ENCODE data around the gene GBP5.
"Not testable (repeated sequence)": the region's sequence is repeated elsewhere in the genome, so short reads cannot be mapped to it uniquely, and the experiment has no call there.

The GBP5 gene

DNA sequence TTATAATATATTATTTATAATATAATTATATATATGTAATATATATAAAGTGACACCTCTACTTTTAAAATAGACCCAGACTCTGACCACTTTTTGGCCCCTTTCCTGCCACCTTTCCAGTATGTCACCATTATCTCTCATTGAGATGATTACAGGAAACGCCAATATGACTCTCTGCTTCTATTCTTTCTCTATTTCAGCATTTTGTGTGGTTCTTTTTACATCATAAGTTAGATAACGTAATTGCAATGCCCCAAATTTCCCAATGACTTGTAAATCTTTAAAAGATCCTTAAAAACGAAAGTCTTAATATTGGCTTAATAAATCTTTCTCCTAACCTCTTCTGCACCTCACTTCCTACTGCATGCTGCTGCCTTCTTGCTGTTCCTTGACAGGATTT, 8.1 kb upstream of the GBP5 start:
- no peak for DNase-seq (ENCODE audit: low read depth in 2 of 2)

DNA sequence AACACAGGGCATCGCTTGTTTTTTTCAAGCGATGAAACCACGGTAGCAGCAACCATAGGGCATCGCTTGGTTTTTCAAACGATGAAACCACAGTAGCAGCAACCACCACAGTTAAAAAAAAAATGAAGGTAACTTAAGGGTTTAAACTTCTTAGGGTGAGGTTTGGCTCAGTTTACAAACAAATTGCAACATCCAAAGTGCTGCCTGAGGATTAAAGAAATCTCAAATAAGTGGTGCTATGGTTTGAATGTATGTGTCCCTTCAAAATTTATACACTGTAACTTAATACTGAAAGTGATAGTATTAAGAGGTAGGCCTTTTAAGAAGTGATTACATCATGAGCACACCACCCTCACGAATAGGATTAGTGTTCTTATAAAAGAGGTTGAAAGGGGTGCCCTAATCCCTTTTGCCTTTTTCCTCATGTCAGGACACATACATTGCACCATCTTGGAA, 6.4 kb upstream of the GBP5 start:
- no peak for DNase-seq (ENCODE audit: low read depth in 2 of 2)

DNA sequence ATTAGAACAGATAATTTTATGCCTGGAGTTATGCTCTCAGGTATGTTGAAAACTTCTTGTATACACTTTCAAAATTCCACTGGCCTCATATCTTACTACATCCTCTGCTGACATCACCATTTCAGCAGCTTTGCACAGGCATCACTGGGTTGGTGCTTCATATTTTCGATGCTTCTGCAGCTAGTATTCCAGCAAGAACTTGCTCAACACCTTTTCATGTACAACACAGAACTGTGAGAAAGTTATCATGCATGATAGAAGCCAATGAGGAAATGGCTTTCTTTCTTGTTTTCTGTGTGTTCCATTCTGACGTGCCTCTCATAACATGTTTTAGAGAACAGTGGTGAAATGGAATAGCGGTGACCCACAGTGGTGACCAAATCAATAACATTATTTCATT, 5.1 kb upstream of the GBP5 start:
- DNase-seq (ENCODE audit: low read depth in 2 of 2) = no peak

DNA sequence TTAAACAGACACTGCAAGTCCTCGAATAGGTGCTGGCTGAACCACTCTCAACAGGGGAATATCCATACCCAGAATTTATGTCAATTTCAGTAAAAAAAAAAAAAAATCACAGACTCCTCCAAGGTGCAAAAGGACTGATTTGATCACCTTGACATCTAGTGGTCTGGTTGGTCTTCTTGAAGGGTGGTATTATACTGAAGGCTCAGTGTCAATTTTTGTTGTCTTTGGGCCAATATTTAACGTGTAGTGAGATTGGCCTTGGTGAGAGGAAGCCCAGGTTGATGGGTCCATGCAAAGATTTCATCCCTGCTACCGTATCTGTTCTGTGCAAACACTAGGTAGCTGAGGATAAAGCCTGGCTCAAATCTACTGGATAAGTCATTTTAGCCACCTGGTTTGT, 4.0 kb upstream of the GBP5 start:
- no peak for DNase-seq (ENCODE audit: low read depth in 2 of 2)

DNA sequence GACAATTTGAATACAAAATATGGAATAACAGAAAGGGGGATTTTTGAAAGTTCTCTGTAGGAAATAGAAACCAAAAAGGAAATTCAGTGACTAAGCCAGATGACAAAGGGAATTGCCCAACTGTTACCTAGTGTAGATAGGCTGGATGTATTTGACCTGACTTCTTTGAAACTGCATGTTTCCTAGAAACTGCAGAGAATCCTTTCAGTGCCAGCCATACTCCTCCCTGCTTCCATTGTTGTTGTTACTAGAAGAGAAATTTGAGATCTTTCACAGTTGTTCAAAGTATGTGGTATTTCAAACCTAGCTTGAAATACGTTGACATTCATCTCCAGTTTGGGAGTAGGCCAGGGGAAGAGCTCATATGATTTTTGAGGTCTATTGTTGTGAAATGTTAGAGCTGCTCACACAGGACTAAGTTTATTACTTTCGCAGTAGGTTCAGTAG, 1.8 kb upstream of the GBP5 start:
- no peak for DNase-seq (ENCODE audit: low read depth in 2 of 2)

DNA sequence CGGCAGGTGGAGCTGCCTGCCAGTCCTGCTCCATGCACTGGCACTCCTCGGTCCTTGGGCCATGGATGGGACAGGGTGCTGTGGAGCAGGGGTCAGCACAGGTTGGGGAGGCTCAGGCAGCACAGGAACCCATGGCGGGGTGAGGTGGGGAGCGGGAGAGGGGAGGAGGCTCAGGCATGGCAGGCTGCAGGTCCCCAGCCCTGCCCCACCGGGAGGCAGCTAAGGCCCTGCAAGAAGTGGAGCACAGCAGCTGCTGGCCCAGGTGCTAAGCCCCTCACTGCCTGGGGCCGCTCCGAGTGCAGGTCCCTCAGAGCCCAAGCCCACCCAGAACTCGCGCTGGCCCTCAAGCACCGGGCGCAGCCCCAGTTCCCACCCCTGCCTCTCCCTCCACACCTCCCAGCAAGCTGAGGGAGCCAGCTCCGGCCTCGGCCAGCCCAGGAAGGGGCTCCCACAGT, 691 bp upstream of the GBP5 start:
- no peak for DNase-seq (ENCODE audit: low read depth in 2 of 2)

DNA sequence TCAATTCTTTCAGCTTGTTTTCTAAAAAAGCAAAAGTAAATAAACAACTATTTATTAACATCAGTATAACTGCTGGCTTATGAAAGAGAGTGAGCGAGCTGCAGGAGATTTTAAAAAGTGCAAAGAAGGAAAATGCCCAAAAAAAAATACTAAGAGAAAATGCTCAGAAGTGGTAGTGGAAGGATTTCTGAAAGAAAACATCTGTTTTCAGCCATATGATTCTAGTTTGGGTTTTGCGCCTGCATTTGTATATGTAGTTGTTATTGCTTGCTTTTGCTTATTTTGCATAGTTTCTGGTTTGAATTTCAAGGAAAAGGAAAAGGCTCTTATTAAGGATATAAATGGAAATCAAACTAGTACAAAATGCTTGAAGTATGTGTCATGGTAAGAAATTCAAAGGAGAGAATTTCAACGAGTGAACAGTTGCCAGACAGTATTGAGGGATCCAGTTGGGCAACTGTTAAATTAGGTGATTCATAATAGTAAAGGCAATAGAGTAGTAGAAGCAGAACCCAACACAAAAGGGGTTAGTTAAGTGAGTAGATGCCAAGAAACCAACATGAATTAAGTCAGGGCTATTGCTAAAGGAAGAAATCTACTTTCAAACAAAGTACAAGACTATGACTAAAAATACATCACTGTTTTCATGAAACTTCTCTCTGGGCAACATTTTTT, 1.2 kb downstream of the GBP5 start:
- no peak for DNase-seq (ENCODE audit: low read depth in 2 of 2)

DNA sequence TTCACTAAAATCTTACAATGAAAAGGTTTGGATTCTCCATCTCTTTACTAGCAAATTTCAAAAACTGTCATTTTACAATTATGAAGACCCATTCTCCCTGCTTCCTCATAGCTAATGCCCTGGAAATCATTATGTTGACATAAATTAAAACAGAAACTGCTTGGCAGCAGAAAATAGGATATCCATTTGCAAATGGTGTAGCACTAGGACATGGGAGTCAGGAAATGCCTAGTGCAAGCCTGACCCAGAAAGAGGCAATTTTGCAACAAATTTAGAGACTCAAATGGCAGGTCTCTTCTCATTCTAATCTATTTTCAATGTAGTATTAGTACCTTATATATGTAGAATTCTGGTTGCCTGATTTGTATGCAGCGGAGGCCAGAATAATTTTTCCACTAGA, 2.2 kb downstream of the GBP5 start:
- no peak for DNase-seq (ENCODE audit: low read depth in 2 of 2)

DNA sequence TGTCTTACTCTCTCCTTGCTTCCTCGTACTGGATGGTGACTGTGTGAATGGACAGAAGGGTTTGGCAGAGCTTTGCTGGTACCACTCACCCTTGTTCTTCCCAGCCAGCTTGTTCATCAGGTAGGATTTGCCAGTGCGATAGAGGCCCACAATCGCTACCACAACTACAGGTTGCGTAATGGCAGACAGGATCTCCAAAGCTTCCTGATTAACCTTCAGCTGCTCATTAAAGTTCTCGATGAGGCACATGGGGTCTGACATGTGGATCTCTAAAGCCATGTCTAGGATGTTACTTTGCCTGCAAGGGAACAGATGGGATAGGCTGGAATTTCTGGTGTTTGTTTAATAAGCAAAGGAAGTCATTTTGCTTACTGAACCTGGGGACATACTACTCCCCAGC, 3.4 kb downstream of the GBP5 start:
- DNase-seq (ENCODE audit: low read depth in 2 of 2) = no peak

DNA sequence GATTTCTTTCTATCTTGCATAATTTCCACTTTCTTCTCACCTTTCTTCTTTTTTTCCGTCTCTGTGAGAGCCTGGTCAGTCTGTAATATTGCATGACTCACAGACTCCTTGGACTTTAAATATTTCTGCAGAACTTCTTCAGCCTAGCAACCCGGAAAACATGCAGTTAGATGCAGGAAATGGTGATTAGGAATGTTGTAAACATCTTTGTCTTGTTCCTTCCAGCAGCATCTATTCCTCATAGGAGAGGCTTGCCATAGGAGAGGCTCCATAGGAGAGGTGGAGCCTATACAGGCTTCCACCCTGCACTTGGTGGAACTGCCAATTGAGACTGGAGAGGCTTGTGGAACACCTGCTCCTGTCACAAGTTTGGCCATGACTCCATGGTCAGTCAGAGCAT, 10.0 kb downstream of the GBP5 start:
- DNase-seq (ENCODE audit: low read depth in 2 of 2) = no peak

DNA sequence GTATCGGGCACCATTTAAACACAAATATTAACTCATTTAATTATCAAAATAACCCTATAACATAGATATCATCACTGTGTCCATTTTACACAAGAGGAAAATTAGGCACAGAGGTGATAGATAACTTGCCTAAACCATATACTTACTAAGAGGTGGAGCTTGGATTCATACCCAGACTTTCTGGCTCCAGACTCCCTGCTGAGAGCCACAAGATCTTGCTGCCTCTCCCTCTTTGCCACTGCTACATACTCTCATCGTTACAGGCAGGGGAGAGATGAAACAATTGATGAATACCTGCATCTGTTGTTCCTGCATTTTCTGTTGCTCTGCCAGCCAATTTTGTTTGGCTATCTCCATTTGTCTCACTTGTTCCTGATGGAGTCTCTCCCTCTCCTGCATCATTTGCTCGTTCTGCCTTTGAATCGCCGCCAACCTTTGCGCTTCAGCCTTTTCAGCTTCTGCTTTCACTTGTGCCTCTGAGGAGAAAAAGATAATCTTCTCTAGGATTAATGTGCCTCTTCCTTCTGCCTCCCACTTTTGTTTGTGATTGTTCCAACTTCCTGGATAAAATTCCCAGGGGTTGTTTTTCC, 10.6 kb downstream of the GBP5 start:
- no peak for DNase-seq (ENCODE audit: low read depth in 2 of 2)

DNA sequence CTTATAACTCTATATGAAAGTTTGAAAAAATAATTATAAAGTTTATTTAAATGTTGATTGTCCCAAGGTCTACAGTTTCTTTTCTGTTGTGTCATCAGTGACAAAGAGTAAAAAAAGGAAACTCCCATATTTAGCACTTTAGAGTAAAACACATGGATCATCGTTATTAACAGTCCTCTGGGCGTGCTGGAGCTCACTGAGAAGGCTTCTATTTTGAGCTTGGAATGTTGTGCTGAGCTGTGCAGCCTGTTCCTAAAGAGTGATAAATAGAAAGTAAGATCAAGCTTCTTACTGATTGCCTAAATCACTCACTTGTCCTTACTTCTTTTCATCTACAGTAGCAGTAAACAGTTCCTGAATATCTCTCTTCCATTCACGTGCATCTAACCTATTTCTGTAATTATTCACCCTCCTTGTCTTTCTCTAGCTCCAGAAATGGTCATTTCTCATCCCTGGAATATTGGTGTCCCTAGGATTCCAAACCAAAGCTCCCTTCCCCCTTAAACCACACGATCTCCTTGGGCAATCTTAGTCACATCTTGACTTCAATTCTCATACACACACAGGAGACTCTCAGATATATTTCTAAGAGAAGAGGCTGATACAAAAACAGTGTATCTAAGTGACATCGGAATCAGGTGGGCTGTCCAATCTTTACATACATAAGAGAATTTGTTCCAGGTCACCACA, 11.9 kb downstream of the GBP5 start:
- no peak for DNase-seq (ENCODE audit: low read depth in 2 of 2)

DNA sequence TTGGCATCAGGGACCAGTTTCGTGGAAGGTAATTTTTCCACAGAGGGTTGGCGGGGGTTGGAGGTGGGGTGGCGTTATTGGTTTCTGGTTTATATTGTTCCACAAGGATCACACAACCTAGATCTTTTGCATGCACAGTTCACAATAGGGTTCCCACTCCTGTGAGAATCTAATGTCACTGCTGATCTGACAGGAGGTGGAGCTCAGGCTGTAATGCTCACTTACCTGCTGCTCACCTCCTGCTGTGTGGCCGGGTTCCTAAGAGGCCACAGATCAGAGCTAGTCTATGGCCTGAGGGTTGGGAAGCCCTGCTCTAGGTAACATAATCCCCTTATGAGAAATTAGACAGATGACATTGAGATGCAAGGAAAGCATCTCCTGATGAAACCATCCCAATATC, 12.6 kb downstream of the GBP5 start:
- no peak for DNase-seq (ENCODE audit: low read depth in 2 of 2)

DNA sequence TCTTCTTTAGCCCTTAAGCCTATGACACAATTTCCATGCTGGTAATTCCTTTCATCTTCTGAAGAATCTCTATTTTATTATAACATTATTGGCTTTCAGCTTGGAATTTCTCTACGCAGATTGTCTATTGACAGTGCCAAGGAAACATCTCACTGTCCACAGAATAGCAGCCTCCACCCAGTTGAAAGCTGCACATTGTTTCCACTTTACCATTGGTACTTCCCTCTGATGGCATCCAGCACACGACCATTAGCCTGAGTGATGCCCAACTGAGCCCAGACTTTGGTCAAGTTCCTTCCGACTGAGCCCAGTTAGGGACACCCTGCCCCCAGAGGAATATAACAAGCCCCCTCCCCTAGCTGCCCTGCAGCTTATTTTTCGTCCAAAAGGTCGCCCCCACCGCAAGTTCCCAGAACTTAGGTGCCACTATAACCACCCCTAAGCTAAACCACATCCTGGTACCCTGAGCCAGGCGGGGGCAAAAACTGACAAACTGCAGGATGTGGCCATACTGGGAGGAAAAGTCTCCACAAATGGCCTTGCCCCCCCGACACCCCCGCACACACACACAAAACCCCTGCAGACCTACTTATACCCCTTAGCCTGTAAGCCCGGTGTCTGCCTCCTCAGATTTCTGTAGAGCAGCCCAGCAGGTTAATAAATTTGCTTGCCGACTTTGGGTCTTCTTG, 13.2 kb downstream of the GBP5 start:
- DNase-seq (ENCODE audit: low read depth in 2 of 2) = peak in 1 of 2 donors; percentile 23

DNA sequence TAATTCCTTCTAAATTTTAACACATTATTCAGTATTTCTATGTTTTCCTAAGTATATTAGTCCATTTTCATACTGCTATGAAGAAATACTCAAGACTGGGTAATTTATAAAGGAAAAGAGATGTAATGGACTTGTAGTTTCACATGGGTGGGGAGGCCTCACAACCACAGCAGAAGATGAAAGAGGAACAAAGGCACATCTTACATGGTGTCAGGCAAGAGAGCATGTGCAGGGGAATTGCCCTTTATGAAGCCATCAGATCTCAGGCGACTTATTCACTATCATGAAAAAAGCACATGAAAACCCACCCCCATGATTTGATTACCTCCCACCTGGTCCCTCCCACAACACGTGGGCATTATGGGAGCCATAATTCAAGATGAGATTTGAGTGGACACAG, 15.6 kb downstream of the GBP5 start:
- no peak for DNase-seq (ENCODE audit: low read depth in 2 of 2)

DNA sequence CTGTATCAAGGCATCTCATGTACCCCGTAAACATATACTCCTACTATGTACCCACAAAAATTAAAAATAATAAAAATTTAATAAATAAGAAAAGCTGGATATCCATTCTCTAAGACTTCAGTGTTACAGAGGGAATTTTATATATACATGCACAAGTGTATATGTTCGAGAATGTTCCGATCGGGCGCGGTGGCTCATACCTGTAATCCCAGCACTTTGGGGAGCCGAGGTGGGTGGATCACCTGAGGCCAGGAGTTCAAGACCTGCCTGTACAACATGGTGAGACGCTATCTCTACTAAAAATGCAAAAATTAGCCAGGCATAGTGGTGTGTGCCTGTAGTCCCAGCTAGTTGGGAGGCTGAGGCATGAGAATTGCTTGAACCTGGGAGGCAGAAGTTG, 17.1 kb downstream of the GBP5 start:
- DNase-seq (ENCODE audit: low read depth in 2 of 2) = not testable (repeated sequence)

DNA sequence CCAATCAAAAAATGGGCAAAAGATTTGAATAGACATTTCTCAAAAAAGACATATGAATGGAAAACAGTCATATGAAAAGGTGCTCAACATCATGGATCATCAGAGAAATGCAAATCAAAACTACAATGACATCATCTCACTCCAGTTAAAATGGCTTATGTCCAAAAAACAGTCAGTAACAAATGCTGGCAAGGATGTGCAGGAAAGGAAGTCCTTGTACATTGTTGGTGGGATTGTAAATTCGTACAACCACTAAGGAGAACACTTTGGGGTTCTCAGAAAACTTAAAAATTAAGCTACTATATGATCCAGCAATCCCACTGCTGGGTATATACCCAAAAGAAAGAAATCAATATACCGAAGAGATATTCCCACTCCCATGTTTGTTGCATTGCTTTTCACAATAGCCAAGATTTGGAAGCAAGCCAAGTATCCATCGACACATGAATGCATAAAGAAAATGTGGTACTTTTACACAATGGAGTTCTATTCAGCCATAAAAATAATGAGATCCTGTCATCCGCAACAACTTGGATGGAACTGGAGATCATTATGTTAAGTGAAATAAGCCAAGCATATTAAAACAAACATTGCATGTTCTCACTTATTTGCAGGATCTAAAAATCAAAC, 17.9 kb downstream of the GBP5 start:
- no peak for DNase-seq (ENCODE audit: low read depth in 2 of 2)

DNA sequence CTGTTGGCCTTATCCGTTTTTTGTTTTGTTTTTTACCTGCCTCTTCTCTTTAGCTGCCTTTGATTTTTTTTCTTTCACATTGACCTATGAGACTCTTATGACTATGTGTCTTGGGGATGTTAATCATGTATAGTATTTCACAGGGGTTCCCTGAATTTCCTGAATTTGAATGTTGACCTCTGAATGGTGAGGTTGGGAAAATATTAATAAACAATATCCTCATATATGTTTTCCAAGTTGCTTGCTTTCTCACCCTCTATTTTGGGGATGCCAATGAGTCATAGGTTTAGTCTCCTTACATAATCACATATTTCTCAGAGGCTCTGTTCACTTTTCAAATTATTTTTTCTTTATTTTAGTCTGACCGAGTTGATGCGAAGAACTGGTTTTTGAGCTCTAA, 29.6 kb downstream of the GBP5 start:
- no peak for DNase-seq (ENCODE audit: low read depth in 2 of 2)
